ENCODE results near the gene HNF4A. TPM values are rescaled to one million over a fixed set of nuclear protein-coding genes. Genes with fewer than 3 reads are reported as not detected.

The HNF4A gene
- total and polyA plus RNA-seq, 2 of the 13 experiments (the other 11 are each of a cell fraction or from before 2014, with no cell fraction given) = 80.9 to 169 TPM

DNA sequence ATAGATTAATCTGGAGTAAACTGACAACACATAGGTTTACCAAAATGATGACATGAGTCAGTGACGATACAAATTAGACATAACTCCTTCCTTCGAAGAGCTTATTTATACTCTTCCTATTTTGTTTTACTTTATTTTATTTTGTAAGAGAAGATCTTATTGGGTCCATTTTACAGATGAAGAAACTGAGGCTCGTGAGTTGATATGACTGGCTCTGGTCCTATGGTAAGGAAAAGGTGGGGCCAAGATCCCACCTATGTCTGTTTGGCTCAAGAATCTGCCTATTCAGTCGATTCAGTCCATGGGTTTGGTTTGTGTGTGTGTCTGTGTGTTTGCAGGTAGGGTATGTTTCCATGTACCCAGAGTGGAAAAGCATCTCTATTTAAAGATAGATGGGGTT lies 27.1 kb upstream of the HNF4A start:
- H3K9me3 ChIP-seq (ENCODE audit: low read length) = no peaks in the 10 kb centered on the region
- no peak for FAIRE-seq
- no peaks in the 10 kb centered on the region for H3K79me2 ChIP-seq (ENCODE audit: insufficient read depth, low read length)
- H2AFZ ChIP-seq (ENCODE audit: low read length) = no peak overlapping the region
- no peak overlapping the region for H3K4me2 ChIP-seq (ENCODE audit: low read depth, low read length)
- no peaks in the 10 kb centered on the region for H4K20me1 ChIP-seq (ENCODE audit: insufficient read depth, low read length)
- 34% methylated on average over 4 of the region's 4 CpGs for WGBS (ENCODE audit: low lambda C conversion rate)
- H3K27me3 ChIP-seq (ENCODE audit: control insufficient read depth in 1 of 2, insufficient read depth in 2 of 2, low read length in 2 of 2) = peaks cover 0 to 7% of the 10 kb centered on the region in 2 experiments; a peak in 3 of 5 replicates
- in situ Hi-C loops (cut with HindIII; ENCODE audit: extremely low pct_ligation_motif_present, low pct_unique_long_range_greater_than_20kb) (no loop called here), intact Hi-C loops (cut with micrococcal nuclease; ENCODE audit: unreplicated experiment) (no loop called here)
- peaks cover 39% of the 10 kb centered on the region for H3K4me1 ChIP-seq (ENCODE audit: insufficient read depth, low read length)
- H3K27ac ChIP-seq (ENCODE audit: extremely low read length, insufficient read depth, low read length) = no peak overlapping the region
- no peaks in the 10 kb centered on the region for H3K36me3 ChIP-seq (replicated peaks in 1 of 2; ENCODE audit: control insufficient read depth in 1 of 2, insufficient read depth in 2 of 2, low read length in 2 of 2)
- ChIA-PET POLR2A (no interaction called here), CTCF (ENCODE audit: low intra/inter-chr PET ratio, low total read pairs) (interaction anchor here (1.7 kb wide), 1 partner anchor 112 kb away, joined by 3 read pairs; no protein-coding TSS in a partner anchor)
- ATAC-seq = no peak
- DNase-seq (ENCODE audit: low spot score) = no peak
- BruUV-seq (replicated peaks) = no TSS peak
- no peak overlapping the region for H3K9ac ChIP-seq (ENCODE audit: insufficient read depth, low read depth, low read length)
- TF ChIP-seq ZNF33B (CRISPR knock-in tag; IDR thresholded peaks at IDR 0.05) (no peak), KDM1A (CRISPR knock-in tag; IDR thresholded peaks at IDR 0.05) (peak; percentile 23; the same call in 1 of the 2 replicates), CHD4 (IDR thresholded peaks at IDR 0.05; ENCODE audit: borderline replicate concordance, low read length) (peak; percentile 68; the same call in 1 of the 2 replicates), HCFC1 (IDR thresholded peaks at IDR 0.05; ENCODE audit: low read depth, low read length) (no peak), ZMYM3 (CRISPR knock-in tag; IDR thresholded peaks at IDR 0.05) (peak; percentile 70), ZNF629 (CRISPR knock-in tag; conservative IDR thresholded peaks at IDR 0.05) (peak; percentile 94)
- no peak overlapping the region for H3K4me3 ChIP-seq (replicated peaks in 1 of 3; ENCODE audit: insufficient read depth in 1 of 3, low read depth in 2 of 3, low read length in 3 of 3)

DNA sequence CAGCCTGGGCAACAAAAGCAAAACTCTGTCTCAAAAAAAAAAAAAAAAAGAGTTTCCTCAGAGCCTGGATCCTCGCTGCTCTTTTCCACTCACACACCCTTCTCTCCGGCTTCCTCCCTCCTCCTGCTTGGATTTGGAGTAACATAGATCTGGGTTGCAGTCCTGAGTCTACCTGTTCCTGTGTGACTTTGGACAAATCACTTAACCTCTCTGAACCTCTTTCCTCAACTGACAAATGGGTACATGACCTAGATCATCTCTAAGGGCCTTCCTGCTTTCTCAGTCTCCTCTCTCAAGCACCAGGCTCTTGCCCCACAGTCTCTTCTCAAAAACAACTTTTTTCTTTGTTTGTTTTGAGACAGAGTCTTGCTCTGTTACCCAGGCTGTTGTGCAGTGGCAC lies 24.3 kb upstream of the HNF4A start:
- no peak overlapping the region for H3K4me3 ChIP-seq (replicated peaks in 1 of 3; ENCODE audit: insufficient read depth in 1 of 3, low read depth in 2 of 3, low read length in 3 of 3)
- H3K79me2 ChIP-seq (ENCODE audit: insufficient read depth, low read length) = no peaks in the 10 kb centered on the region
- in situ Hi-C loops (cut with HindIII; ENCODE audit: extremely low pct_ligation_motif_present, low pct_unique_long_range_greater_than_20kb) (no loop called here), intact Hi-C loops (cut with micrococcal nuclease; ENCODE audit: unreplicated experiment) (no loop called here)
- CTCF ChIA-PET (ENCODE audit: low intra/inter-chr PET ratio, low total read pairs) = no interaction called here
- no peak for FAIRE-seq
- H4K20me1 ChIP-seq (ENCODE audit: insufficient read depth, low read length) = no peaks in the 10 kb centered on the region
- H3K4me2 ChIP-seq (ENCODE audit: low read depth, low read length) = no peak overlapping the region
- H3K9me3 ChIP-seq (ENCODE audit: low read length) = no peaks in the 10 kb centered on the region
- H3K27ac ChIP-seq (ENCODE audit: extremely low read length, insufficient read depth, low read length) = no peak overlapping the region
- no TSS peak for BruUV-seq (replicated peaks)
- 60% methylated on average over 2 of the region's 2 CpGs for WGBS (ENCODE audit: low lambda C conversion rate)
- H2AFZ ChIP-seq (ENCODE audit: low read length) = no peak overlapping the region
- no peak for ATAC-seq
- H3K27me3 ChIP-seq (ENCODE audit: control insufficient read depth in 1 of 2, insufficient read depth in 2 of 2, low read length in 2 of 2) = peaks cover 2 to 30% of the 10 kb centered on the region in 2 experiments; a peak in 3 of 5 replicates
- TF ChIP-seq ZNF768 (CRISPR knock-in tag; IDR thresholded peaks at IDR 0.05) (peak; percentile 92; the same call in 1 of the 2 replicates), ZMYM3 (CRISPR knock-in tag; IDR thresholded peaks at IDR 0.05) (peak; percentile 70; the same call in 1 of the 2 replicates), SP1 (IDR thresholded peaks at IDR 0.05) (no peak), SP1 (CRISPR knock-in tag; IDR thresholded peaks at IDR 0.05) (no peak), KDM1A (CRISPR knock-in tag; IDR thresholded peaks at IDR 0.05) (peak; percentile 63; the same call in 1 of the 2 replicates), ZNF629 (CRISPR knock-in tag; conservative IDR thresholded peaks at IDR 0.05) (peak; percentile 71)
- H3K36me3 ChIP-seq (replicated peaks in 1 of 2; ENCODE audit: control insufficient read depth in 1 of 2, insufficient read depth in 2 of 2, low read length in 2 of 2) = no peaks in the 10 kb centered on the region
- POLR2A ChIA-PET = no interaction called here
- DNase-seq (ENCODE audit: low spot score) = no peak
- H3K9ac ChIP-seq (ENCODE audit: insufficient read depth, low read depth, low read length) = no peak overlapping the region
- H3K4me1 ChIP-seq (ENCODE audit: insufficient read depth, low read length) = peaks cover 62% of the 10 kb centered on the region
